ACHN (cell line): ENCODE results near the gene HADH.
A peak's percentile ranks its signal among the peaks of the same experiment; 100 is the strongest.
"Not testable (repeated sequence)": the region's sequence is repeated elsewhere in the genome, so short reads cannot be mapped to it uniquely, and the experiment has no call there.

ENCODE experiments used
- DNase-seq: peaks from one replicate; pipeline ENCODE4 v3.0.0-alpha.2; 2015
- in situ Hi-C: cut with HindIII; loops from 2 replicates; pipeline ENCODE4 v1.10.0; 2017; ENCODE audit warnings: low sequenced_read_pairs, low pct_ligation_motif_present, low pct_unique_long_range_greater_than_20kb

HADH gene

GRCh38 chr4:107991945-107992630, 2.4 kb downstream of the HADH start:
- no peak for DNase-seq
- in situ Hi-C loops = no loop called here

GRCh38 chr4:107993969-107994368, 4.3 kb downstream of the HADH start:
- in situ Hi-C loops = no loop called here
- DNase-seq = no peak

- DNase-seq = no peak
- in situ Hi-C loops = no loop called here
Measured at GRCh38 chr4:107994894-107995293, 5.2 kb downstream of the HADH start.

- no peak for DNase-seq
- in situ Hi-C loops = no loop called here
Measured at GRCh38 chr4:107996949-107997788, 7.5 kb downstream of the HADH start.

GRCh38 chr4:107997794-107998193, 8.1 kb downstream of the HADH start:
- no peak for DNase-seq
- in situ Hi-C loops = no loop called here

- no peak for DNase-seq
- in situ Hi-C loops = no loop called here
Measured at GRCh38 chr4:107999932-108000539, 10.3 kb downstream of the HADH start.

- no peak for DNase-seq
- in situ Hi-C loops = no loop called here
Measured at GRCh38 chr4:108001540-108002135, 11.9 kb downstream of the HADH start.

- in situ Hi-C loops = no loop called here
- no peak for DNase-seq
Measured at GRCh38 chr4:108003982-108004515, 14.4 kb downstream of the HADH start.

GRCh38 chr4:108004646-108005045, 15.0 kb downstream of the HADH start:
- no peak for DNase-seq
- in situ Hi-C loops = no loop called here

GRCh38 chr4:108005807-108006206, 16.1 kb downstream of the HADH start:
- in situ Hi-C loops = no loop called here
- no peak for DNase-seq

GRCh38 chr4:108006361-108006760, 16.7 kb downstream of the HADH start:
- in situ Hi-C loops = no loop called here

GRCh38 chr4:108007984-108008383, 18.3 kb downstream of the HADH start:
- no peak for DNase-seq
- in situ Hi-C loops = no loop called here

More at GRCh38 chr4:108006361-108006760, 16.7 kb downstream of the HADH start:
- no peak for DNase-seq

GRCh38 chr4:108008721-108009120, 19.0 kb downstream of the HADH start:
- no peak for DNase-seq
- in situ Hi-C loops = no loop called here

GRCh38 chr4:108010167-108010566, 20.5 kb downstream of the HADH start:
- no peak for DNase-seq
- in situ Hi-C loops = no loop called here

GRCh38 chr4:108012382-108012781, 22.7 kb downstream of the HADH start:
- in situ Hi-C loops, DNase-seq: not testable (repeated sequence)

- no peak for DNase-seq
- in situ Hi-C loops = no loop called here
Measured at GRCh38 chr4:108013327-108013726, 23.6 kb downstream of the HADH start.

GRCh38 chr4:108013955-108014354, 24.3 kb downstream of the HADH start:
- DNase-seq = no peak
- in situ Hi-C loops = no loop called here

GRCh38 chr4:108018040-108018883, 28.6 kb downstream of the HADH start:
- DNase-seq = peak; percentile 64
- in situ Hi-C loops = no loop called here
